GM12865 (cell line): ENCODE measurements around the gene AHNAK.
"Not testable (repeated sequence)": the region's sequence is repeated elsewhere in the genome, so short reads cannot be mapped to it uniquely, and the experiment has no call there.

Experiments
- DNase-seq: peaks from one replicate; pipeline ENCODE4 v3.0.0; 2010; ENCODE audit warnings: low read depth
- H3K4me3 ChIP-seq: 2 replicates; pipeline ENCODE4 v1.5.1; 2011; ENCODE audit warnings: mild to moderate bottlenecking, low read depth, low read length, control low read depth
- CTCF ChIP-seq: IDR thresholded peaks from 2 replicates; pipeline ENCODE4 v1.5.1; 2011; ENCODE audit warnings: low read length, control low read depth, low read depth, inconsistent platforms; ENCODE audit not compliant: insufficient read depth; ENCODE audit errors: missing control alignments

Gene AHNAK

GRCh38 chr11:62458212-62459002, 88.2 kb downstream of the AHNAK start:
- no peak for DNase-seq
- no peak overlapping the region for H3K4me3 ChIP-seq
- TF ChIP-seq CTCF: no peak

- TF ChIP-seq CTCF: no peak
- DNase-seq: no peak
- no peak overlapping the region for H3K4me3 ChIP-seq
Measured at GRCh38 chr11:62457478-62457877, 89.1 kb downstream of the AHNAK start.

- H3K4me3 ChIP-seq: no peak overlapping the region
- DNase-seq: no peak
- TF ChIP-seq CTCF: no peak
Measured at GRCh38 chr11:62456630-62457029, 90.0 kb downstream of the AHNAK start.

- TF ChIP-seq CTCF: no peak
- H3K4me3 ChIP-seq: no peak overlapping the region
- no peak for DNase-seq
Measured at GRCh38 chr11:62452839-62453468, 93.7 kb downstream of the AHNAK start.

GRCh38 chr11:62452261-62452660, 94.3 kb downstream of the AHNAK start:
- H3K4me3 ChIP-seq: no peak overlapping the region
- DNase-seq: no peak
- TF ChIP-seq CTCF: no peak

GRCh38 chr11:62451241-62451621, 95.4 kb downstream of the AHNAK start:
- TF ChIP-seq CTCF: no peak
- DNase-seq: no peak
- H3K4me3 ChIP-seq: no peak overlapping the region

GRCh38 chr11:62450543-62451240, 95.9 kb downstream of the AHNAK start:
- no peak overlapping the region for H3K4me3 ChIP-seq
- no peak for DNase-seq
- no peak for TF ChIP-seq CTCF

GRCh38 chr11:62449912-62450311, 96.7 kb downstream of the AHNAK start:
- not testable (repeated sequence) for DNase-seq, H3K4me3 ChIP-seq
